ENCODE results near the gene OBP2A.

- TF ChIP-seq POLR2AphosphoS5 (IDR thresholded peaks at IDR 0.05) (no peak), CTCF (IDR thresholded peaks at IDR 0.05) (no peak), POLR2A (IDR thresholded peaks at IDR 0.05) (no peak)
These were observed 44.7 kb downstream of the OBP2A start for GRCh38 chr9:135590486-135591079.

Data from transverse colon (tissue), 4 donors.